AG04449 (cell line): ENCODE data around the gene ZNF768.
A peak's percentile ranks its signal among the peaks of the same experiment; 100 is the strongest.

Source experiments
- CTCF ChIA-PET: fragments of 350-600 bp; formaldehyde crosslinking; extraction: SDS; loops from one replicate; lab custom pipeline; 2021; ENCODE audit warnings: antibody characterized with exemption; lab: Yijun Ruan, JAX
- POLR2A ChIA-PET: fragments of 400-600, 350-600 bp; formaldehyde crosslinking; extraction: SDS; loops from one replicate; lab custom pipeline; 2020; ENCODE audit warnings: antibody characterized with exemption, inconsistent platforms; lab: Yijun Ruan, JAX
- DNase-seq: peaks from one replicate; pipeline ENCODE4 v3.0.0-alpha.2; 2010; ENCODE audit warnings: low read depth, low spot score
- H3K4me3 ChIP-seq: 2 replicates; pipeline ENCODE4 v1.5.1; 2011; ENCODE audit warnings: low read depth, mild to moderate bottlenecking, control low read depth, low read length
- TF ChIP-seq, protein P1 (sequence below): IDR thresholded peaks from one replicate; pipeline ENCODE4 v1.5.1; 2011; ENCODE audit warnings: mild to moderate bottlenecking, moderate library complexity, low read length, control low read depth, inconsistent platforms; ENCODE audit not compliant: insufficient read depth; ENCODE audit errors: missing control alignments

The ZNF768 gene

DNA sequence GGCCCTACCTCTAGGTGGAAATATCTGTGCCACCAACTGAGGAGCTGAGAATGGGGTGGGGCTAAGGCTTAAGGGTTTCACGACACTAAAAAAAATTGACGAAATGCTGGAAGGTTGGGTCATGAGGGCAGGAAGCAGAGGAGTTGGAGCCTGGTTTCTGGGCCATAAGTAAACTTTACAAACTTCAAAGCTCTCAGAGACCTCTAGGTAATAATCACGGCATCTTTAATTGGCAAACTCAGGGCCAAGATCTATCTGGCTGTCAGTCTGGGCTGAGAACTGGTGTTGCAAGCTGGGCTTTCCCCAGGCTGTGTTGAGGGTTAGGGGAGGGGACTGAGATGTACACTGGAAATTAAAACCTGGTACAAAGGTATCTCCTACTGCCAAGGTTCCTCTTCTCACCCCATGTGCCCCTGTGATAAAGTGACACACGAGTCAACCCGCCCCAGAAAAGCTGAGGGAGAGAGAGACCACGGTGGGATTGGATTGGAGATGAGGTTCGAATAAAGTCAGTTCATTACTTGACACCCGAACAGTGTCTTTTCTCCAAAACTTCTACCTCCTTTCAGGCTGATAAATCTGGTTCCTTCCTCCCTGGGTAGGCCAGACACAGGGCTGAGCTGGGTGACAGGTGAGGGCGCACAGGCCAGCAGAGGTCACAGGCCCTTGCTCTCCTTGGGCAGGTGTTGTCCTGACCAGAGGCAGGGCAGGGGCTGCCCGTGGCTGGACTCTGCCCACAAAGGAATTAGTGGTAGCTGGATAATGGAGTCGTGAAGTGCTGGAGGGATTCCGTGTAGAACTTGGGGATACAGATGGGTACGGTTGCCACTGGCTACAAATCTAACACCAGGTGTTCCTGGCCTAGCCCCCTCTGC, 4.0 kb upstream of the ZNF768 start:
- ChIA-PET POLR2A (no interaction called here), CTCF (interaction anchor here (0.9 to 1.7 kb wide), 2 partner anchors 81 to 101 kb away, joined by 3 to 5 read pairs; partner anchors contain the start of gene DCTPP1)
- TF ChIP-seq, protein P1, sequence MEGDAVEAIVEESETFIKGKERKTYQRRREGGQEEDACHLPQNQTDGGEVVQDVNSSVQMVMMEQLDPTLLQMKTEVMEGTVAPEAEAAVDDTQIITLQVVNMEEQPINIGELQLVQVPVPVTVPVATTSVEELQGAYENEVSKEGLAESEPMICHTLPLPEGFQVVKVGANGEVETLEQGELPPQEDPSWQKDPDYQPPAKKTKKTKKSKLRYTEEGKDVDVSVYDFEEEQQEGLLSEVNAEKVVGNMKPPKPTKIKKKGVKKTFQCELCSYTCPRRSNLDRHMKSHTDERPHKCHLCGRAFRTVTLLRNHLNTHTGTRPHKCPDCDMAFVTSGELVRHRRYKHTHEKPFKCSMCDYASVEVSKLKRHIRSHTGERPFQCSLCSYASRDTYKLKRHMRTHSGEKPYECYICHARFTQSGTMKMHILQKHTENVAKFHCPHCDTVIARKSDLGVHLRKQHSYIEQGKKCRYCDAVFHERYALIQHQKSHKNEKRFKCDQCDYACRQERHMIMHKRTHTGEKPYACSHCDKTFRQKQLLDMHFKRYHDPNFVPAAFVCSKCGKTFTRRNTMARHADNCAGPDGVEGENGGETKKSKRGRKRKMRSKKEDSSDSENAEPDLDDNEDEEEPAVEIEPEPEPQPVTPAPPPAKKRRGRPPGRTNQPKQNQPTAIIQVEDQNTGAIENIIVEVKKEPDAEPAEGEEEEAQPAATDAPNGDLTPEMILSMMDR = no peak
- no peak for DNase-seq
- H3K4me3 ChIP-seq = no peak overlapping the region

DNA sequence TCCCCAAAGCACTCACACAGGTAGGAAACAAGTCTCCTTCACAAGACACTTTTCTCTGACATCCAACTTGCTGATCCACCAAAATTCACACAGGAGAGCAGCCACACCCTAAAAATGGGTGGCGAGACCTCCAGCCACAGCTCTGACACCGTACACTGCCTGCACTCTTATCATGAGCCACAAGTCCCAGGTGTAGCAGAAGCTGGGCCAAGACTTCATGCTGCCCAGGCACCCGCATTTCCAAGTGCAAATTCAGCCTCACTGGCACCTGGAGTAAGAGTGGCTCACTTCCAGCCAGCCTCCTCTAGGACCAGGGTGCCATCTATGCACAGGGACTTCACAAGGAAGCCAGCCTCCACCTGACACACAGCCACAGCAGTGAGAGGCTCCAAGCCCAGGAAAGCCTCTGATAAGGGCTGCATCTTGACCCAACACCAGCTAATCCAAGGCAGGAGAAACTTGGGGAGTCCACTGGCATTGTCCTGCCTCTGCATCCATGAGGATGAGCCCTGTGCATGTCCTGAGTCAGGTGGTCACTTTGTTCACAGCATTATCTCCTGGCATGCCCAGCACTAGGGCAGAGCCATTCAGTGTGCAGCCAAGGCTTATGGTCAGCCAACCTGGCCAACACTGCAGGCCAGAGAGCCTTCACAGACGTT, 2.6 kb upstream of the ZNF768 start:
- no peak overlapping the region for H3K4me3 ChIP-seq
- POLR2A ChIA-PET = no interaction called here
- CTCF ChIA-PET = interaction anchor here (1.7 kb wide), 1 partner anchor 99 kb away, joined by 5 read pairs; the partner anchor contains the start of gene DCTPP1
- TF ChIP-seq, protein P1 = no peak
- DNase-seq = no peak

GRCh38 chr16:30527635-30528178, 1.3 kb upstream of the ZNF768 start:
- H3K4me3 ChIP-seq = peak overlapping the region; percentile 43
- TF ChIP-seq, protein P1 = no peak
- ChIA-PET CTCF (interaction anchor here (1.0 to 1.2 kb wide), 3 partner anchors 8 to 98 kb away, joined by 3 to 7 read pairs (median 4); partner anchors contain the start of gene DCTPP1), POLR2A (interaction anchor here (0.6 to 1.1 kb wide), 7 partner anchors 8 to 131 kb away, joined by 3 to 6 read pairs (median 3); partner anchors contain the start of genes DCTPP1, FBRS, SEPHS2 and ZNF785)
- no peak for DNase-seq

DNA sequence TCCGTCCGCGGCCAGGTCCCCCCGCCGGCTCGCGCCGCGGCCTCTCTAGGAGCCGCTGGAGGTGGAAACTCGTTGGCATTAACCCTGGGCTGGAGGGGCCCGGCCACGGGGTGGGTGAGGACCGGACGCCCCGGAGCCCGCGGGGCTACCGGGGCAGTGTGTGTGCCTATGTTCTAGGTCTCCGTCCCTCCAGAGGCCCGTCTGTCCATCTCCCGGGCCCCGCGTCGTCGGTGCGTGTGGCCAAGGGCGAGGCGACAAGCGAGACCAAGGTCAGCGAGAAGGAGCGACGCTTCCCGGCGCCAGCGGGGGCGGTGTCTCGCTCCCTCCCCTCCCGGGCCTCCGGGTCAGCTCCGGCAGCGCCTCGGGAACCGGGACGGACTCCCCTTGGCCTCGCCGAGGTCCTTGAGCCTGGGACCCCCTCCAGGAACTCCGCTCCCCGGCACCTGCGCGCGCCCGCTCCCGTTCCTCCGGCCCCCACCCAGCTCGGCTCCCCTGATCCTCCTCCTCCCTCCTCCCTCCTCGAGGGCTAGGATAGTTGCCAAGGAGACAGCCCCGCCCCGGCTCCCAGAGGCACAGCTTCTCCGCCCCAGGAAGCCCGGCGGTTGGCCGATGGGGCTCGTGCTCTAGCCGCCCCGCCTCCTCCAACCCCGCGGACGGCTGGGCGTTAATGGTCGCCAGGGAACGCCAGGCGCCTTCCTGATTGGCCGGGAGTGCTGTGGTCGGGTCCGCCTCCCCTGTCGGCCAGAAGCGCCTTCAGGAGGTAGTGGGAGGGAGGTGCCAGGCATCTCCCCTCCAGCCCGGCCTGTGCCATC, 663 bp upstream of the ZNF768 start:
- POLR2A ChIA-PET = interaction anchor here (0.6 to 1.1 kb wide), 8 partner anchors 9 to 471 kb away, joined by 3 to 6 read pairs (median 3); partner anchors contain the start of genes DCTPP1, FBRS, SEPHS2 and ZNF785
- CTCF ChIA-PET = interaction anchor here (0.6 to 1.2 kb wide), 5 partner anchors 9 to 435 kb away, joined by 3 to 7 read pairs (median 3); partner anchors contain the start of genes DCTPP1 and TBX6
- DNase-seq = peak; percentile 74
- TF ChIP-seq, protein P1 = peak; percentile 60
- peak overlapping the region; percentile 80 for H3K4me3 ChIP-seq

DNA sequence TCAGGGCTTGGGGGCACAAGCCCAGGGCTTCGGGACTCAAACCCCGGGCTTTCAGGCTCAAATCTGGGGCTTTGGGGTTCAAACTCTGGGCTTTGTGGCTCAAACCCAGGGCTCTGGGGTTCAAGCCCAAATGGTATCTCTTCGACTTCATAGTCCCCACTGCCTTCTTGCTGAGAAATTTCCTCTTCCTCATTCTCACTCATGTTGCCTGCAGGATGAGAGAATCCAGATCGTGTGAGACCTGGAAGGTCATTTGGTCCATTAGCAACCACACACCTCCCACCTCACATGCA, 576 bp downstream of the ZNF768 start:
- ChIA-PET POLR2A (interaction anchor here (0.6 to 0.9 kb wide), 2 partner anchors 96 to 537 kb away, joined by 3 read pairs; partner anchors contain the start of gene DCTPP1), CTCF (interaction anchor here (2.3 kb wide), 1 partner anchor 10 kb away, joined by 9 read pairs; the partner anchor contains the start of gene ZNF747)
- TF ChIP-seq, protein P1 = no peak
- no peak for DNase-seq
- H3K4me3 ChIP-seq = peak overlapping the region; percentile 80
